ENCODE data around the gene OVCA2. TPM values are rescaled to one million over a fixed set of nuclear protein-coding genes. Genes with fewer than 3 reads are reported as not detected.

Gene OVCA2
- polyA plus RNA-seq, 2 of the 4 experiments (the other 2 are of a cell fraction) = 54.6 to 66.3 TPM

DNA sequence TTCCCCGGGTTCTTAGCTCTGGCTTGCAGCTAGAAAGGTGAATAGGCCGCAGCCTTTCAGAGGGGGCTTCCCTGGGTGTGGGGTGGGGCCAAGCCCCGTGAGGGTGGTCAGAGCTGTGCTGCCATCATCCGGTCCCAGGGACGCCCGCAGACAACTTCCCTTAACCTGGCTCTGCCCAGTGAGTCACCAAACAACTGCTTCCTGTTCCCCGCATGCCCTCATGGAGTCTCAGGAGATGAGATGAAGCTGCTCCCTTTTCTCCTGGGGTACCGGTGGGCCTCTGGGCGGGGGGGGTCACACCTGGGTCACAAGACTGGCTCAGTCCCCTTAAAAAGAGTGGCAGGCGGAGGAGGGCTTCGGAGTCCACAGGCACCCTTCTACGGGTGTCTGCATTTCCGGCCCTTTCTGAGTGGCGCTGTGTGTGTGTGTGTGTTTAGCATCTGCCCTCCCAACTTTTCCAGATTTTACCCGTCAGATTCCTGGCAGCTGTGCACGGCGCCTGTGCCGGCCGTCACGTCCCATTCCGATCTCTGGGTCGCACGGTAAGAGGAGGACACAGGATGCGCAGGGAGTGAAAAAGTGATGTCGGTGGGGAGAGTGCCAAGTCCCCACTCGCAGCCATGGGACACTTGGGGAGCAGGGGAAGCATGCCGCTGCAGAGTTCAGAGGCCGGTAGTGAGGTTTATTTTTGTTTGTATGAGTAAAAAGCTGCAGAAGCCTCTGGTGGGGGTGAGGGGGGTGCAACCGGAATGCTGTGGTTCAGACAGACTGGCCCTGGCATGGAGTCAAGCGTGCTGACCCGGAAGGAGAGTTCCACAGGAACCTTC lies 29.8 kb downstream of the OVCA2 start:
- ChIA-PET CTCF (interaction anchor here (0.6 to 16.6 kb wide), 9 partner anchors 15 to 206 kb away, joined by 3 to 217 read pairs (median 5); partner anchors contain the start of gene HIC1), POLR2A (no interaction called here)
- no peak for FAIRE-seq
- ATAC-seq = no peak
- H3K4me2 ChIP-seq = no peak overlapping the region
- WGBS (ENCODE audit: missing lambda C conversion rate) = 91% methylated on average over 31 of the region's 31 CpGs
- DNase-seq (ENCODE audit: low read depth in 1 of 2, low spot score in 1 of 2) = no peak
- H3K9me3 ChIP-seq = no peaks in the 10 kb centered on the region
- TF ChIP-seq ZNF302 (CRISPR knock-in tag; IDR thresholded peaks at IDR 0.05) (no peak), NR3C1 (IDR thresholded peaks at IDR 0.05) (no peak), JUNB (IDR thresholded peaks at IDR 0.05) (no peak), MYC (IDR thresholded peaks at IDR 0.05; ENCODE audit: borderline replicate concordance, low read length) (no peak), TFCP2L1 (CRISPR knock-in tag; IDR thresholded peaks at IDR 0.05) (no peak), MAZ (IDR thresholded peaks at IDR 0.05; ENCODE audit: borderline replicate concordance, low read depth, low read length) (no peak), KDM5A (IDR thresholded peaks at IDR 0.05) (no peak), EHMT2 (IDR thresholded peaks at IDR 0.05; ENCODE audit: low read depth) (no peak), ZSCAN20 (CRISPR knock-in tag; IDR thresholded peaks at IDR 0.05) (no peak), ZFP36 (IDR thresholded peaks at IDR 0.05; ENCODE audit: borderline replicate concordance, partially characterized antibody) (no peak), REST (IDR thresholded peaks at IDR 0.05) (no peak), RFX5 (IDR thresholded peaks at IDR 0.05) (no peak), GATA3 (IDR thresholded peaks at IDR 0.05; ENCODE audit: borderline replicate concordance) (no peak), PHF8 (IDR thresholded peaks at IDR 0.05; ENCODE audit: borderline replicate concordance, low read depth) (no peak), CHD4 (IDR thresholded peaks at IDR 0.05; ENCODE audit: borderline replicate concordance) (no peak), PBX3 (IDR thresholded peaks at IDR 0.05) (no peak)
- no peak overlapping the region for H3K27ac ChIP-seq
- no peak overlapping the region for H3K4me3 ChIP-seq
- peaks cover 3% of the 10 kb centered on the region; the same call in 1 of the 3 replicates for H3K4me1 ChIP-seq

DNA sequence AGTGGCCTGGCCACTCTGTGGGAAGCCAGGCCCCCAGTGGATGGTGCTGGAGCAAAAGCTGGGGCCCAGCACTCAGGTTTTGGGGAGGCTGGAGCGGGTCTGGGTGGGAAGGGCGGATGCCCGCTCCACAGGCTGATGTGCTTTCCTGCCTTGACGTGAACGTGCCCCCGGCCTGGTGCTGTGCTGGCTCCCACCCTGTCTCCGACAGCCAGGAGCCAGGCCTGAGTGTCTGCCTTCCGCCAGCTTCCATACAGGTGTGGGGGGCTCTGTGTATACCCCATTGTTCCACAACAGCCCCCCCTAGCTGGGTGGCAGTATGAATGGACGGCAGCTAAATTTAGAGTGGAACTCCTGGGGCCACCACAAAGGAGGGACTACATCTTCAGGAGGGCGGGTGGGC lies 33.1 kb downstream of the OVCA2 start:
- FAIRE-seq (no peak), DNase-seq (ENCODE audit: low read depth in 1 of 2, low spot score in 1 of 2) (no peak), ATAC-seq (no peak)
- ChIA-PET POLR2A (no interaction called here), CTCF (interaction anchor here (0.6 to 16.6 kb wide), 5 partner anchors 10 to 170 kb away, joined by 4 to 217 read pairs (median 8); partner anchors contain the start of gene HIC1)
- Histone ChIP-seq H3K4me1 (peaks cover 3% of the 10 kb centered on the region; the same call in 1 of the 3 replicates), H3K9me3 (no peaks in the 10 kb centered on the region), H3K4me2 (no peak overlapping the region), H3K4me3 (no peak overlapping the region), H3K27ac (no peak overlapping the region)
- 87% methylated on average over 10 of the region's 10 CpGs for WGBS (ENCODE audit: missing lambda C conversion rate)
- TF ChIP-seq TP53 (CRISPR knock-in tag; IDR thresholded peaks at IDR 0.05) = no peak
- TF ChIP-seq MYC (IDR thresholded peaks at IDR 0.05; ENCODE audit: borderline replicate concordance, low read length) = no peak
- no peak for TF ChIP-seq NFE2L2 (conservative IDR thresholded peaks at IDR 0.05; ENCODE audit: low read length)
- TF ChIP-seq CBX8 (IDR thresholded peaks at IDR 0.05) = no peak
- no peak for TF ChIP-seq BHLHE40 (IDR thresholded peaks at IDR 0.05; ENCODE audit: low read depth, low read length)
- no peak for TF ChIP-seq SREBF2 (IDR thresholded peaks at IDR 0.05)
- TF ChIP-seq RAD21 (conservative IDR thresholded peaks at IDR 0.05 in 1 of 2, IDR thresholded peaks at IDR 0.05 in 1 of 2) = no peak
- TF ChIP-seq POLR2AphosphoS2 (conservative IDR thresholded peaks at IDR 0.05; ENCODE audit: low read length) = no peak
- no peak for TF ChIP-seq HOXB13 (CRISPR knock-in tag; IDR thresholded peaks at IDR 0.05; ENCODE audit: low read depth)
- TF ChIP-seq JUN (IDR thresholded peaks at IDR 0.05) = no peak
- TF ChIP-seq HEYL (CRISPR knock-in tag; IDR thresholded peaks at IDR 0.05) = no peak
- TF ChIP-seq FOSB (CRISPR knock-in tag; IDR thresholded peaks at IDR 0.05) = no peak
- no peak for TF ChIP-seq HOXB5 (CRISPR knock-in tag; IDR thresholded peaks at IDR 0.05)

All from A549 (cell line).